HG03095 (cell line): ENCODE results near the gene RBM34.
A peak's percentile ranks its signal among the peaks of the same experiment; 100 is the strongest.
"Not testable (repeated sequence)": the region's sequence is repeated elsewhere in the genome, so short reads cannot be mapped to it uniquely, and the experiment has no call there.

Experiments used
- ATAC-seq: cut with Tn5 transposase; IDR thresholded peaks from one replicate; pipeline ENCODE4 v1.9.1; 2021; ENCODE audit warnings: moderate library complexity; ENCODE audit not compliant: unreplicated experiment

The RBM34 gene

GRCh38 chr1:235113183-235113917, 47.7 kb downstream of the RBM34 start:
- ATAC-seq = no peak

GRCh38 chr1:235112297-235113182, 48.5 kb downstream of the RBM34 start:
- no peak for ATAC-seq

- ATAC-seq = no peak
These were observed 49.9 kb downstream of the RBM34 start for GRCh38 chr1:235111107-235111506.

GRCh38 chr1:235108876-235109275, 52.2 kb downstream of the RBM34 start:
- no peak for ATAC-seq

- ATAC-seq = no peak
These were observed 52.9 kb downstream of the RBM34 start for GRCh38 chr1:235108185-235108593.

GRCh38 chr1:235107368-235108184, 53.5 kb downstream of the RBM34 start:
- ATAC-seq = no peak

- ATAC-seq = no peak
These were observed 54.6 kb downstream of the RBM34 start for GRCh38 chr1:235106457-235106856.

GRCh38 chr1:235105051-235106043, 55.7 kb downstream of the RBM34 start:
- ATAC-seq = peak; percentile 83

- ATAC-seq = no peak
These were observed 58.0 kb downstream of the RBM34 start for GRCh38 chr1:235102993-235103411.

- no peak for ATAC-seq
These were observed 58.8 kb downstream of the RBM34 start for GRCh38 chr1:235102259-235102582.

GRCh38 chr1:235101558-235102258, 59.3 kb downstream of the RBM34 start:
- no peak for ATAC-seq

GRCh38 chr1:235100194-235100772, 60.8 kb downstream of the RBM34 start:
- no peak for ATAC-seq

- ATAC-seq = no peak
These were observed 62.1 kb downstream of the RBM34 start for GRCh38 chr1:235098991-235099390.

- ATAC-seq = no peak
These were observed 62.5 kb downstream of the RBM34 start for GRCh38 chr1:235098547-235098946.

- ATAC-seq = not testable (repeated sequence)
These were observed 63.5 kb downstream of the RBM34 start for GRCh38 chr1:235097501-235097900.

GRCh38 chr1:235095938-235096562, 65.0 kb downstream of the RBM34 start:
- ATAC-seq = no peak

- ATAC-seq = no peak
These were observed 67.1 kb downstream of the RBM34 start for GRCh38 chr1:235093696-235094592.
